T-cell (primary cell): ENCODE measurements around the gene CERS6. TPM values are rescaled to one million over a fixed set of nuclear protein-coding genes. Genes with fewer than 3 reads are reported as not detected.

Experiments used
- total RNA-seq, 35 experiments: library from RNA in 6 of 35; stranded (reverse) in 6 of 35; fragments of 120-200 nt in 1 of 35; gene quantifications; one replicate each; pipeline versions ENCODE4 v1.2.1 to v1.2.4 and lab custom pipeline; 2013 to 2026

Gene CERS6
- total RNA-seq, 5 donors from 2014 or later (not counting 1 experiment from before 2014, with no cell fraction given): 11.1 to 20.3 (median 13.6) TPM

Other genes starting within 250 kb of the CERS6 start
- 10 to 100 TPM; 15.4 to 25.8 (median 21.0) TPM for gene STK39, start 208.7 kb upstream of the CERS6 start, total RNA-seq